Aortic smooth muscle cell (primary cell): Measurements from ENCODE around the gene SCNN1B. TPM values are rescaled to one million over a fixed set of nuclear protein-coding genes. Genes with fewer than 3 reads are reported as not detected.

Source experiments
- total RNA-seq: library from RNA; depleted of rRNA; stranded (reverse); fragments of >200 nt; gene quantifications from 2 replicates; pipeline ENCODE4 v1.2.3, GENCODE V29; 2014

The SCNN1B gene
- not detected in 2 replicates for total RNA-seq

DNA sequence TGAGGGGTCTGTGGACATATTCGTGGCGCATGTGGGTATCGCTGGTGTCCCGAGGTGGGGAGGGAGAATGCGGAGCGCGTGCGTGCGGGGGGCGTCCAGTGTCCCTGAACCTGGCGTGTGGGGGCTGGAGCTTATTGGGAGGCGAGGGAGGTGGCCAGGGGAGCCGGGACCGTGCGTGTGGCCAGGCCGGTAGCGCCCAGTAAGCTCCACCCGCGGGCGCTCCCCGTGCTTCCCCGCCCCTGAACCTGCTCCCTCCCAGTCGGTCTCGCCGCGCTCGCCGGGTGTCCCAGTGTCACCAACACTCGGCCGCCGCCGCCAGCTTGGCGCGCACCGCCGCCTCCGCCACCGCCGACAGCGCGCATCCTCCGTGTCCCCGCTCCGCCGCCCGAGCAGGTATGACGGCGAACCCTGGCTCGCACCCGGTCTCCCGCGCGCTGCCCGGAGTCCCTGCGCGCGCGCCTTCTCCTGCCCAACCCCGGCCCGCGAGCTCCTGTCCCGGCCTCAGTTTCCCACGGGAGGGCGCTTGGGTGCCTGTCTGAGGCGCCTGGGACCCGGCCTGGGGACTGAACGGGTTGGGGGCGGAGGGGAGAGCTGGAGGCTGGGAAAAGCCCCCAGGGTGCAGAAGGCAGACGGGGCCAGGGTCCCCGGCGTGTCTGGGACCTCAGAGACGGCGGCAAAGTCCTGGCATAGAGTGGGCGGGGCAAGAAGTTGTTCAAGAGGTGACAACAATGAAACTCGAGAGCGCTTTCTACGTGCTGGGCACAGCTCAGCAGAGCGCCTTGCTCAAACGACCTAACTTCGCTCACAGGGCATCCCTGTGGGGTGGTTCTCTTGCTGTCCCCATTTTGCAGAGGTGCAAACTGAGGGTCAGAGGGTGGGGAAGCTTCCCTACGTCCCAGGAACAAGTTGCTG is at the start of gene SCNN1B:
Gene SCNN1B (plus strand): TSS at position 258 of the 912 bp plus-strand sequence. CDS start 46,298 bp downstream, outside the sequence.

Other genes with a start within 250 kb of the SCNN1B start
- 3.8 and 4.0 TPM in 2 replicates for gene USP31, start 152.8 kb upstream of the SCNN1B start, total RNA-seq
- not detected in 2 replicates for gene SCNN1G, start 119.6 kb upstream of the SCNN1B start, total RNA-seq
- gene COG7, start 150.9 kb downstream of the SCNN1B start, total RNA-seq, result 15.6 and 16.7 TPM in 2 replicates
- gene GGA2, start 208.2 kb downstream of the SCNN1B start, total RNA-seq, result 21.1 and 21.4 TPM in 2 replicates